Astrocyte of the cerebellum (primary cell): ENCODE measurements around the gene COLGALT1.

ENCODE experiments used
- DNase-seq: peaks from one replicate; pipeline ENCODE4 v3.0.0-alpha.2; 2011; ENCODE audit warnings: low read depth
- H3K4me3 ChIP-seq: 2 replicates; pipeline ENCODE4 v1.5.1; 2011; ENCODE audit warnings: mild to moderate bottlenecking, low read depth, low read length, moderate library complexity
- CTCF ChIP-seq: IDR thresholded peaks from 2 replicates; pipeline ENCODE4 v1.5.1; 2012; ENCODE audit warnings: low read length, low read depth, moderate library complexity, mild to moderate bottlenecking; ENCODE audit errors: missing control alignments
- in situ Hi-C: cut with HindIII; loops from 2 replicates; pipeline ENCODE4 v1.10.0; 2017; ENCODE audit warnings: low sequenced_read_pairs

Gene COLGALT1

GRCh38 chr19:17617807-17618192 lies 62.4 kb downstream of the COLGALT1 start:
- no peak for TF ChIP-seq CTCF
- no peak overlapping the region for H3K4me3 ChIP-seq
- no peak for DNase-seq
- in situ Hi-C loops: no loop called here

- no peak for DNase-seq
- in situ Hi-C loops: no loop called here
- H3K4me3 ChIP-seq: no peak overlapping the region
- no peak for TF ChIP-seq CTCF
Observed at GRCh38 chr19:17618281-17618903, 62.9 kb downstream of the COLGALT1 start.

DNA sequence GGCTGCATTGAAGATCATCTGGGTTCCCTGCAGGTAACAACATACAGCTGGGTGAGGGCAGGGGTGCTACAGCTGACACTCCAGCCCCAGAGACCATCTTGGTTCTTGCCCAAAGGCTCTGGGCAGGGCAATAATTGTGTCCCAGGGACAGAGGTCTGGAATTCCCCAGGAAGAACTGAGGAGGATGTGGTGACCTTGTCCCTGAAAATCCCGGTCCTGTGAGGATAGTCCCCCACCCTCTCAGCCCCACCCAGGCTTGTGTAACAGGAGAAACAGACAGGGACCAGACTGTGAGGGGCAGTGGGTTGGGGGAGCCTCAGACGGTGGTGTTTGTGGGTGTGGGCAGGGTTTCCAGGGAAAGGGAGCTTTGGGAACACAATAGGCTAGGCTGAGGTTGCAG lies 63.5 kb downstream of the COLGALT1 start:
- H3K4me3 ChIP-seq: no peak overlapping the region
- in situ Hi-C loops: no loop called here
- TF ChIP-seq CTCF: no peak
- DNase-seq: no peak

GRCh38 chr19:17620696-17621095 lies 65.2 kb downstream of the COLGALT1 start:
- no peak overlapping the region for H3K4me3 ChIP-seq
- DNase-seq: no peak
- TF ChIP-seq CTCF: no peak
- in situ Hi-C loops: no loop called here

GRCh38 chr19:17623224-17623935 lies 67.9 kb downstream of the COLGALT1 start:
- DNase-seq: no peak
- H3K4me3 ChIP-seq: no peak overlapping the region
- no peak for TF ChIP-seq CTCF
- in situ Hi-C loops: no loop called here

DNA sequence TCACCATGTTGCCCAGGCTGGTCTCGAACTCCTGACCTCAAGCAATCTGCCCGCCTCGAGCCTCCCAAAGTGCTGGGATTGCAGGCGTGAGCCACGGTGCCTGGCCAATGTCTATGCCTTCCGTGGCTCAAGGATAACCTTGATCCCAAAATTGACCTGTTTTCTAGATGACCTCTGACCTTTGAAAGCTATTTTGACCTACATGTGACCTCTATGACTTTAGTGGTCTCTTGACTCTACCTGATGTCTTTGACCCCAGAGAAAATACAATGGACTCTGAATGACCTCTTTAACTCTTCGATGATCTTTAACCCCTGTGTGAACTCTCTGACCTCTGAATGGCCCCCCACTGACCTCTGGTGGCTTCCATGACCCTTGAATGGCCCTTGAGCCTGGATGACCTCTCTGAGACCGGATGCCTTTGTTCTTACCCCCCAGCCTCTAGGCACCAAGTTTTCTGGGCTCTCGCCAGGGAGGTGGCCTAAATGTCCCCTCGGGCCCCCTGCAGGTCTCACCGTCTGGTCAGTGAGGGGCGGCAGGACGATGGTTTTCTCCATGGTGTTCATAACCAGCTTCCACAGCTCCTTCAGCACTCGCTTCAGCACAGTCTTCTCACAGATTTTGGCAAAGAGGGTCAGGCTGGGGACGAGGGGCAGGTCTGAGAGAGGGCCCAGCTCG lies 69.0 kb downstream of the COLGALT1 start:
- no peak overlapping the region for H3K4me3 ChIP-seq
- DNase-seq: no peak
- in situ Hi-C loops: no loop called here
- TF ChIP-seq CTCF: no peak
